ENCODE data around the gene PDE7B. TPM values are rescaled to one million over a fixed set of nuclear protein-coding genes. Genes with fewer than 3 reads are reported as not detected.

Gene PDE7B
- total and polyA plus RNA-seq, 4 donors, result 0.26 to 3.7 (median 1.8) TPM

DNA sequence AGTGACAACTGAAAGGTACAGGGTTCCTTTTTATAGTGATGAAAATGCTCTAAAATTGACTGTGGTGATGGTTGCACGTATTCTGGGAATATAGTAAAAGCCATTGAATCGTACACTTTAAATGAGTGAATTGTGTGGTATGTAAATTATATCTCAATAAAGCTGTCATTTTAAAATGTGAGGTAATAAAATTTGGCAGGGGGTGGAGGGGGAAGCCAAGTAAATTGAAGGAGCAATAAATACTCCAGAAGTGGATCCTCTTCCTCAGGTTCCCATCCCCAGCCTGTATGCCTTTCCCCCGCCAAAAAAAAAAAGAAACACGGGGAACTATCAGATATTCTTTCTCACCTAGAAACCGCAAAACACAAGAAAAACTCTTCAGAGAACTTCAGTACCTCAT lies 237.2 kb downstream of the PDE7B start:
- no peak overlapping the region for H3K4me3 ChIP-seq
- H3K27ac ChIP-seq (ENCODE audit: low read depth in 1 of 2, low read length in 1 of 2), result no peak overlapping the region
- H3K36me3 ChIP-seq (ENCODE audit: control insufficient read depth in 4 of 4, insufficient read depth in 4 of 4, low read length in 4 of 4), result peaks cover 0 to 7% (median 0%) of the 10 kb centered on the region in 4 donors
- no peaks in the 10 kb centered on the region for H3K9me3 ChIP-seq (ENCODE audit: control insufficient read depth in 4 of 4, insufficient read depth in 3 of 4, low read length in 3 of 4)
- H3K27me3 ChIP-seq (ENCODE audit: control insufficient read depth in 3 of 3, insufficient read depth in 3 of 3, low read length in 2 of 3), result no peaks in the 10 kb centered on the region
- no peak for DNase-seq
- ATAC-seq (ENCODE audit: insufficient read depth, low FRiP score), result no peak
- WGBS, 2 donors, result 93 to 95% methylated on average over 5 of the region's 5 CpGs
- no peak overlapping the region for H3K9ac ChIP-seq (ENCODE audit: insufficient read depth in 1 of 2, low read length in 2 of 2)
- TF ChIP-seq, protein P1, sequence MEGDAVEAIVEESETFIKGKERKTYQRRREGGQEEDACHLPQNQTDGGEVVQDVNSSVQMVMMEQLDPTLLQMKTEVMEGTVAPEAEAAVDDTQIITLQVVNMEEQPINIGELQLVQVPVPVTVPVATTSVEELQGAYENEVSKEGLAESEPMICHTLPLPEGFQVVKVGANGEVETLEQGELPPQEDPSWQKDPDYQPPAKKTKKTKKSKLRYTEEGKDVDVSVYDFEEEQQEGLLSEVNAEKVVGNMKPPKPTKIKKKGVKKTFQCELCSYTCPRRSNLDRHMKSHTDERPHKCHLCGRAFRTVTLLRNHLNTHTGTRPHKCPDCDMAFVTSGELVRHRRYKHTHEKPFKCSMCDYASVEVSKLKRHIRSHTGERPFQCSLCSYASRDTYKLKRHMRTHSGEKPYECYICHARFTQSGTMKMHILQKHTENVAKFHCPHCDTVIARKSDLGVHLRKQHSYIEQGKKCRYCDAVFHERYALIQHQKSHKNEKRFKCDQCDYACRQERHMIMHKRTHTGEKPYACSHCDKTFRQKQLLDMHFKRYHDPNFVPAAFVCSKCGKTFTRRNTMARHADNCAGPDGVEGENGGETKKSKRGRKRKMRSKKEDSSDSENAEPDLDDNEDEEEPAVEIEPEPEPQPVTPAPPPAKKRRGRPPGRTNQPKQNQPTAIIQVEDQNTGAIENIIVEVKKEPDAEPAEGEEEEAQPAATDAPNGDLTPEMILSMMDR (IDR thresholded peaks at IDR 0.05; ENCODE audit: control extremely low read depth, extremely low read depth), result no peak
- H3K4me1 ChIP-seq (ENCODE audit: control insufficient read depth in 5 of 5, insufficient read depth in 5 of 5, low read length in 5 of 5), result peaks cover 0 to 24% (median 13%) of the 10 kb centered on the region in 5 donors

DNA sequence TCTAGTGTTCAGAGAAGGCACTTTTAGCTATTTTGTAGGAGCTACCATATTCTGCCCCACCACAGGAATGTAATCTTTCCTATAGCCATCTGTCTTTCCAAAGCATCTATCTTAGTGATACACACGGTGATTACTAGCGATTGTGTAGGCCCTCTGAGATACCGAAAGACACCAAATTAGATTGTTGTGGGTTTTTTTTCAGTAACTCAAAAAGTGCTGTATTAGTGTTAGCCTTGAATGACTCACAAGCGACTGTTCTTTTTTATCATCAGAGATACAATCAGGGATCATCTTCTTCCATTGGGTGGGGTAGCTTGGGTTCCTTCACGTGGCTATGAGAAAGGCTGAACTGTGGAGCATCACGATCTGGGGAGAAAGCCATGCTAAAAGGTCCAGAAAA lies 238.4 kb downstream of the PDE7B start:
- Histone ChIP-seq H3K36me3 (ENCODE audit: control insufficient read depth in 4 of 4, insufficient read depth in 4 of 4, low read length in 4 of 4) (peaks cover 0 to 7% (median 0%) of the 10 kb centered on the region in 4 donors), H3K9me3 (ENCODE audit: control insufficient read depth in 4 of 4, insufficient read depth in 3 of 4, low read length in 3 of 4) (no peaks in the 10 kb centered on the region), H3K27ac (ENCODE audit: low read depth in 1 of 2, low read length in 1 of 2) (no peak overlapping the region), H3K9ac (ENCODE audit: insufficient read depth in 1 of 2, low read length in 2 of 2) (no peak overlapping the region), H3K27me3 (ENCODE audit: control insufficient read depth in 3 of 3, insufficient read depth in 3 of 3, low read length in 2 of 3) (no peaks in the 10 kb centered on the region), H3K4me3 (no peak overlapping the region), H3K4me1 (ENCODE audit: control insufficient read depth in 5 of 5, insufficient read depth in 5 of 5, low read length in 5 of 5) (peaks cover 0 to 22% (median 12%) of the 10 kb centered on the region in 5 donors)
- no peak for ATAC-seq (ENCODE audit: insufficient read depth, low FRiP score)
- TF ChIP-seq, protein P1 (IDR thresholded peaks at IDR 0.05; ENCODE audit: control extremely low read depth, extremely low read depth), result no peak
- no peak for DNase-seq
- 92 to 93% methylated on average over 6 of the region's 6 CpGs for WGBS, 2 donors

DNA sequence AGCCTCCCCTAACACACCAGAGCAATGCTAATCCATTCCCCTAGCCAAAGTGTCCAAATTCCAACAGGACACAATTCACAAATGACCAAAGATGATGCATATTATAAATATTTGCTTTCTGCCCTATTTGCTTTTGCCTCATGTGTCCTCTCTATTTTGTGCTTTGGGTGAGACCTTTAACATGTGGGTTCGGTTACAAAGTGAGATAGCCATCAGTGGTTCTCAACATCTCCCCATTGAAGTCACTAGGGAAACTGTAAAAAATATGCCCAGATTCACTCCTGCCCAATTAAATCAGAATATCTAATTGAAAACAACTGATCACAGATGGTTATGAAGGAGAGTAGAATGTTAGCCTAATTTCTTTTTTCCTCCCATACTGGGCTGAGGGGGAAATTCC lies 239.4 kb downstream of the PDE7B start:
- H3K9me3 ChIP-seq (ENCODE audit: control insufficient read depth in 4 of 4, insufficient read depth in 3 of 4, low read length in 3 of 4), result no peaks in the 10 kb centered on the region
- H3K36me3 ChIP-seq (ENCODE audit: control insufficient read depth in 4 of 4, insufficient read depth in 4 of 4, low read length in 4 of 4), result peaks cover 0 to 3% (median 0%) of the 10 kb centered on the region in 4 donors
- no peak overlapping the region for H3K4me3 ChIP-seq
- no peak for ATAC-seq (ENCODE audit: insufficient read depth, low FRiP score)
- WGBS, 2 donors, result 76 to 79% methylated on average over 1 of the region's 1 CpG
- H3K9ac ChIP-seq (ENCODE audit: insufficient read depth in 1 of 2, low read length in 2 of 2), result no peak overlapping the region
- H3K4me1 ChIP-seq (ENCODE audit: control insufficient read depth in 5 of 5, insufficient read depth in 5 of 5, low read length in 5 of 5), result peaks cover 0 to 22% (median 6%) of the 10 kb centered on the region in 5 donors
- no peak for DNase-seq
- no peak overlapping the region for H3K27ac ChIP-seq (ENCODE audit: low read depth in 1 of 2, low read length in 1 of 2)
- TF ChIP-seq, protein P1 (IDR thresholded peaks at IDR 0.05; ENCODE audit: control extremely low read depth, extremely low read depth), result no peak
- no peaks in the 10 kb centered on the region for H3K27me3 ChIP-seq (ENCODE audit: control insufficient read depth in 3 of 3, insufficient read depth in 3 of 3, low read length in 2 of 3)

DNA sequence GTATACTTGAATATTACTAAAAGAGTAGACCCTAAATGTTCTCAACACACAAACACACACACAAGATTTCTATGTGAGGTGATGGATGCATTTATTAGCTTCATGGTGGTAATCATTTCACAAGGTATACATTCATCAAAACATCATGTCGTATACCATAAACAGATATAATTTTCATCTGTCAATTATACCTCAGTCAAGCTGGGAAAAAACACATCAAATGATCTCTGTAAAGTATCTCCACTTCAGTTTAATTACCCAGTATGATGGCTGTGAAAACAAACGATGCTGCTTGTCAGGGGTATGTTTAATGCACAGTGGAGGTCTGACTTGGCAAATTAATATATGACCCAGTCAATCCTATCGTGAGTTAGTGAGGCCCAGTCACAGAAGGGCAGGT lies 241.4 kb downstream of the PDE7B start:
- TF ChIP-seq, protein P1 (IDR thresholded peaks at IDR 0.05; ENCODE audit: control extremely low read depth, extremely low read depth), result no peak
- 82 to 92% methylated on average over 3 of the region's 3 CpGs for WGBS, 2 donors
- Histone ChIP-seq H3K9ac (ENCODE audit: insufficient read depth in 1 of 2, low read length in 2 of 2) (no peak overlapping the region), H3K27me3 (ENCODE audit: control insufficient read depth in 3 of 3, insufficient read depth in 3 of 3, low read length in 2 of 3) (no peaks in the 10 kb centered on the region), H3K27ac (ENCODE audit: low read depth in 1 of 2, low read length in 1 of 2) (no peak overlapping the region), H3K36me3 (ENCODE audit: control insufficient read depth in 4 of 4, insufficient read depth in 4 of 4, low read length in 4 of 4) (peaks cover 0 to 3% (median 0%) of the 10 kb centered on the region in 4 donors), H3K4me3 (no peak overlapping the region), H3K9me3 (ENCODE audit: control insufficient read depth in 4 of 4, insufficient read depth in 3 of 4, low read length in 3 of 4) (no peaks in the 10 kb centered on the region), H3K4me1 (ENCODE audit: control insufficient read depth in 5 of 5, insufficient read depth in 5 of 5, low read length in 5 of 5) (peaks cover 0 to 21% (median 0%) of the 10 kb centered on the region in 5 donors)
- no peak for DNase-seq
- ATAC-seq (ENCODE audit: insufficient read depth, low FRiP score), result no peak

Data from lung (tissue), 12 donors.